Measurements from ENCODE around the gene TBC1D3D. TPM values are rescaled to one million over a fixed set of nuclear protein-coding genes. Genes with fewer than 3 reads are reported as not detected.
A peak's percentile ranks its signal among the peaks of the same experiment; 100 is the strongest.
"Not testable (repeated sequence)": the region's sequence is repeated elsewhere in the genome, so short reads cannot be mapped to it uniquely, and the experiment has no call there.

TBC1D3D gene
- total RNA-seq (2016; rRNA removed; fragmentation: Illumina TruSeq; extraction: Trizol) (0.18 TPM in 1 of 2 replicates, not detected in the other), polyA plus RNA-seq (2011; rRNA removed) (1.3 and 3.2 TPM in 2 replicates), polyA minus RNA-seq (2011; rRNA and poly(A)+ RNA removed; ENCODE audit: low replicate concordance) (0.34 and 1.6 TPM in 2 replicates), Bru-seq, nascent RNA (percentile 22 among the genes with signal in this experiment), BruChase-seq, experiment 1, labeled RNA remaining after a 6-hour chase (percentile 25 among the genes with signal in this experiment), BruChase-seq, experiment 2, labeled RNA remaining after a 2-hour chase (percentile 26 among the genes with signal in this experiment)
- not detected in 2 replicates for total RNA-seq (2016; cell fraction: cytosol; rRNA removed; fragmentation: Illumina TruSeq; extraction: Trizol; ENCODE audit: low read depth)
- total RNA-seq (2016; cell fraction: insoluble cytoplasmic fraction; rRNA removed; fragmentation: Illumina TruSeq; extraction: Trizol), result not detected in 2 replicates
- total RNA-seq (2016; cell fraction: membrane; rRNA removed; fragmentation: Illumina TruSeq; extraction: Trizol), result 0.22 TPM in 1 of 2 replicates, not detected in the other
- total RNA-seq (2016; cell fraction: nucleus; rRNA removed; fragmentation: Illumina TruSeq; extraction: Trizol), result not detected in 2 replicates
- polyA plus RNA-seq (2011; cell fraction: cytosol; rRNA removed), result 0.17 and 0.49 TPM in 2 replicates
- polyA plus RNA-seq (2011; cell fraction: nucleus; rRNA removed), result 8.8 and 11.1 TPM in 2 replicates
- polyA plus RNA-seq (2012), result 0.51 and 2.7 TPM in 2 replicates
- polyA plus RNA-seq (2016; cell fraction: cytosol; fragmentation: Illumina TruSeq; extraction: Trizol; ENCODE audit: low read depth), result not detected in 2 replicates
- polyA plus RNA-seq (2016; cell fraction: insoluble cytoplasmic fraction; fragmentation: Illumina TruSeq; extraction: Trizol; ENCODE audit: low read depth), result 0.43 TPM in 1 of 2 replicates, not detected in the other
- polyA plus RNA-seq (2016; cell fraction: membrane; fragmentation: Illumina TruSeq; extraction: Trizol; ENCODE audit: low read depth), result 0.45 TPM in 1 of 2 replicates, not detected in the other
- polyA plus RNA-seq (2016; cell fraction: nucleus; fragmentation: Illumina TruSeq; extraction: Trizol; ENCODE audit: insufficient read depth, low read depth), result 2.7 and 3.3 TPM in 2 replicates
- not detected in 2 replicates for polyA minus RNA-seq (2011; cell fraction: cytosol; rRNA and poly(A)+ RNA removed)
- not detected in 2 replicates for polyA minus RNA-seq (2011; cell fraction: nucleus; rRNA and poly(A)+ RNA removed)
- long read RNA-seq, experiment 1, partial matches to known transcripts, result 0 of 1 reads
- long read RNA-seq, experiment 1, other reads (novel, unspliced or antisense), result 1 of 1 reads
- long read RNA-seq, experiment 2, partial matches to known transcripts, result 0 of 1 reads
- long read RNA-seq, experiment 2, other reads (novel, unspliced or antisense), result 1 of 1 reads

- no CpG with 5 or more reads among the region's 11 CpGs for WGBS (ENCODE audit: low lambda C conversion rate)
- in situ Hi-C loops (cut with HindIII; ENCODE audit: extremely low pct_ligation_motif_present, low pct_unique_long_range_greater_than_20kb), result not testable (repeated sequence)
Measured at GRCh38 chr17:38003676-38004075, at the start of gene TBC1D3D. Gene TBC1D3D (plus strand): TSS chr17:38003976. CDS start chr17:38005561, 1,585 bp downstream.

GRCh38 chr17:37988960-37989359 is 14.8 kb upstream of the TBC1D3D start, which contains the start of gene TBC1D3L:
Gene TBC1D3L (minus strand): TSS chr17:37989060. CDS start chr17:37987520, 1,540 bp downstream.
- H3K36me3 ChIP-seq (replicated peaks in 1 of 2; ENCODE audit: control insufficient read depth in 1 of 2, insufficient read depth in 2 of 2, low read length in 2 of 2); DNase-seq (ENCODE audit: low spot score); H3K4me2 ChIP-seq (ENCODE audit: low read depth, low read length); H3K27ac ChIP-seq (ENCODE audit: extremely low read length, insufficient read depth, low read length); FAIRE-seq; H3K9ac ChIP-seq (ENCODE audit: insufficient read depth, low read depth, low read length); ATAC-seq; BruUV-seq (replicated peaks); H3K79me2 ChIP-seq (ENCODE audit: insufficient read depth, low read length); H2AFZ ChIP-seq (ENCODE audit: low read length); POLR2A ChIA-PET; H3K4me1 ChIP-seq (ENCODE audit: insufficient read depth, low read length); H3K9me3 ChIP-seq (ENCODE audit: low read length); H3K27me3 ChIP-seq (ENCODE audit: control insufficient read depth in 1 of 2, insufficient read depth in 2 of 2, low read length in 2 of 2); in situ Hi-C loops (cut with HindIII; ENCODE audit: extremely low pct_ligation_motif_present, low pct_unique_long_range_greater_than_20kb); intact Hi-C loops (cut with micrococcal nuclease; ENCODE audit: unreplicated experiment); H3K4me3 ChIP-seq (replicated peaks in 1 of 3; ENCODE audit: insufficient read depth in 1 of 3, low read depth in 2 of 3, low read length in 3 of 3); H4K20me1 ChIP-seq (ENCODE audit: insufficient read depth, low read length); CTCF ChIA-PET (ENCODE audit: low intra/inter-chr PET ratio, low total read pairs): not testable (repeated sequence)
- no CpG with 5 or more reads among the region's 11 CpGs for WGBS (ENCODE audit: low lambda C conversion rate)

More at GRCh38 chr17:38003676-38004075, at the start of gene TBC1D3D:
- H3K4me3 ChIP-seq (replicated peaks in 1 of 3; ENCODE audit: insufficient read depth in 1 of 3, low read depth in 2 of 3, low read length in 3 of 3); H3K4me2 ChIP-seq (ENCODE audit: low read depth, low read length); H3K4me1 ChIP-seq (ENCODE audit: insufficient read depth, low read length); H3K27ac ChIP-seq (ENCODE audit: extremely low read length, insufficient read depth, low read length); DNase-seq (ENCODE audit: low spot score); H3K9me3 ChIP-seq (ENCODE audit: low read length); H3K9ac ChIP-seq (ENCODE audit: insufficient read depth, low read depth, low read length); H2AFZ ChIP-seq (ENCODE audit: low read length); H3K79me2 ChIP-seq (ENCODE audit: insufficient read depth, low read length); FAIRE-seq; ATAC-seq; CTCF ChIA-PET (ENCODE audit: low intra/inter-chr PET ratio, low total read pairs); H3K27me3 ChIP-seq (ENCODE audit: control insufficient read depth in 1 of 2, insufficient read depth in 2 of 2, low read length in 2 of 2); H3K36me3 ChIP-seq (replicated peaks in 1 of 2; ENCODE audit: control insufficient read depth in 1 of 2, insufficient read depth in 2 of 2, low read length in 2 of 2); POLR2A ChIA-PET; BruUV-seq (replicated peaks); H4K20me1 ChIP-seq (ENCODE audit: insufficient read depth, low read length); intact Hi-C loops (cut with micrococcal nuclease; ENCODE audit: unreplicated experiment): not testable (repeated sequence)

Other genes starting within 250 kb of the TBC1D3D start
- not detected in 2 replicates for gene TBC1D3K, start 79.6 kb upstream of the TBC1D3D start, total RNA-seq (2016; rRNA removed; fragmentation: Illumina TruSeq; extraction: Trizol)
- gene TBC1D3K, start 79.6 kb upstream of the TBC1D3D start, polyA plus RNA-seq (2011; rRNA removed), result not detected in 2 replicates
- gene TBC1D3L, start 14.9 kb upstream of the TBC1D3D start, total RNA-seq (2016; rRNA removed; fragmentation: Illumina TruSeq; extraction: Trizol), result 0.56 and 2.6 TPM in 2 replicates
- 8.4 and 8.7 TPM in 2 replicates for gene TBC1D3L, start 14.9 kb upstream of the TBC1D3D start, polyA plus RNA-seq (2011; rRNA removed)
- 0.33 TPM in 1 of 2 replicates, not detected in the other for gene TBC1D3C, start 64.7 kb downstream of the TBC1D3D start, total RNA-seq (2016; rRNA removed; fragmentation: Illumina TruSeq; extraction: Trizol)
- gene TBC1D3C, start 64.7 kb downstream of the TBC1D3D start, polyA plus RNA-seq (2011; rRNA removed), result 3.0 and 3.8 TPM in 2 replicates
- gene TBC1D3E, start 124.0 kb downstream of the TBC1D3D start, total RNA-seq (2016; rRNA removed; fragmentation: Illumina TruSeq; extraction: Trizol), result not detected in 2 replicates
- not detected in 2 replicates for gene TBC1D3E, start 124.0 kb downstream of the TBC1D3D start, polyA plus RNA-seq (2011; rRNA removed)
- gene TBC1D3, start 188.6 kb downstream of the TBC1D3D start, total RNA-seq (2016; rRNA removed; fragmentation: Illumina TruSeq; extraction: Trizol), result not detected in 2 replicates
- not detected in 2 replicates for gene TBC1D3, start 188.6 kb downstream of the TBC1D3D start, polyA plus RNA-seq (2011; rRNA removed)